HCT116 (cell line): Measurements from ENCODE around the gene PDSS2. TPM values are rescaled to one million over a fixed set of nuclear protein-coding genes. Genes with fewer than 3 reads are reported as not detected.

Experiments
- ATAC-seq: fragments of 200-7000 bp; cut with Tn5 transposase; 2 replicates; pipeline ENCODE4 v1.9.1; 2020; ENCODE audit warnings: mild to moderate bottlenecking, moderate library complexity
- BruUV-seq: library from RNA; stranded (reverse); fragments of 400-500 nt; replicated peaks from 2 replicates; lab custom pipeline; 2021; lab: Mats Ljungman, UMichigan
- CTCF ChIA-PET: fragments of 300-600 bp; sonication (Branson Sonifier 250); formaldehyde crosslinking; loops from one replicate; lab custom pipeline; 2021; ENCODE audit warnings: antibody characterized with exemption; lab: Charles Lee
- POLR2A ChIA-PET: fragments of 300-600, 350-600 bp; sonication (Branson Sonifier 250); formaldehyde crosslinking; loops from one replicate; lab custom pipeline; 2021; ENCODE audit warnings: antibody characterized with exemption; lab: Charles Lee
- RAD21 ChIA-PET, 2 experiments: fragments of 300-600 bp; sonication (Branson Sonifier 250); formaldehyde crosslinking; loops; one replicate each; lab custom pipeline; 2023; ENCODE audit warnings: low total read pairs in 2 of 2; ENCODE audit not compliant: uncharacterized antibody in 2 of 2, unreplicated experiment in 2 of 2, low non-redundant PET in 1 of 2; lab: Charles Lee
- DNase-seq: peaks from one replicate; pipeline ENCODE4 v3.0.0-alpha.2; 2010; ENCODE audit warnings: low read depth, low spot score
- H2AFZ ChIP-seq: fragments of 200-600 bp; shearing (Covaris generic), sonication (generic); 2 replicates; pipeline ENCODE4 v1.6.1; 2017; ENCODE audit warnings: low read depth, mixed run types, mixed read lengths, antibody characterized with exemption, low read length; ENCODE audit not compliant: poor library complexity, severe bottlenecking
- H3K27ac ChIP-seq: 2 replicates; pipeline ENCODE4 v1.5.1; 2012; ENCODE audit warnings: low read depth, low read length
- H3K27me3 ChIP-seq: fragments of 200-600 bp; sonication (generic); 2 replicates; pipeline ENCODE4 v1.6.1; 2016; ENCODE audit warnings: mixed run types, low read length, mixed read lengths; ENCODE audit not compliant: insufficient read depth
- H3K36me3 ChIP-seq, 2 experiments: fragments of 200-500 bp in 1 of 2; fragments of 200-600 bp in 1 of 2; sonication (Bioruptor generic) in 1 of 2; sonication (generic) in 1 of 2; 2 replicates each; pipeline versions ENCODE4 v1.5.1 to v1.6.1; 2014 to 2016; ENCODE audit warnings: low read length in 2 of 2, inconsistent platforms in 1 of 2, mixed read lengths in 1 of 2, mixed run types in 1 of 2; ENCODE audit not compliant: insufficient read depth in 2 of 2, control insufficient read depth in 1 of 2
- H3K4me1 ChIP-seq, 2 experiments: fragments of 200-600 bp in 1 of 2; sonication (generic) in 1 of 2; 2 replicates each; pipeline versions ENCODE4 v1.5.1 to v1.6.1; 2012 to 2017; ENCODE audit warnings: low read length in 2 of 2, inconsistent platforms in 1 of 2, mild to moderate bottlenecking in 1 of 2, mixed read lengths in 1 of 2, mixed run types in 1 of 2, moderate library complexity in 1 of 2; ENCODE audit not compliant: insufficient read depth in 2 of 2, control insufficient read depth in 1 of 2
- H3K4me2 ChIP-seq: fragments of 200-600 bp; sonication (generic); 2 replicates; pipeline ENCODE4 v1.6.1; 2017; ENCODE audit warnings: mixed run types, low read length, mixed read lengths
- H3K4me3 ChIP-seq, 2 experiments: fragments of 200-600 bp in 1 of 2; sonication (generic) in 1 of 2; replicated peaks in 1 of 2; 2 replicates each; pipeline ENCODE4 v1.5.1; 2011 to 2016; ENCODE audit warnings: low read length in 2 of 2, control low read depth in 1 of 2, low read depth in 1 of 2, mild to moderate bottlenecking in 1 of 2, mixed read lengths in 1 of 2, mixed run types in 1 of 2
- H3K79me2 ChIP-seq: fragments of 200-600 bp; sonication (generic); 2 replicates; pipeline ENCODE4 v1.6.1; 2017; ENCODE audit warnings: mild to moderate bottlenecking, mixed run types, low read length, moderate library complexity, mixed read lengths; ENCODE audit not compliant: insufficient read depth
- H3K9ac ChIP-seq: fragments of 200-600 bp; sonication (generic); 2 replicates; pipeline ENCODE4 v1.6.1; 2016; ENCODE audit warnings: low read length, mixed read lengths
- H3K9me2 ChIP-seq: fragments of 200-600 bp; sonication (generic), shearing (Covaris generic); 2 replicates; pipeline ENCODE4 v1.6.1; 2017; ENCODE audit warnings: mixed run types, mild to moderate bottlenecking, moderate library complexity; ENCODE audit not compliant: insufficient read depth
- H3K9me3 ChIP-seq, 2 experiments: fragments of 200-500 bp in 1 of 2; fragments of 200-600 bp in 1 of 2; sonication (Bioruptor generic) in 1 of 2; sonication (generic) in 1 of 2; 2 replicates each; pipeline ENCODE4 v1.6.1; 2014 to 2017; ENCODE audit warnings: low read length in 2 of 2, mixed read lengths in 2 of 2, inconsistent platforms in 1 of 2, low read depth in 1 of 2, mild to moderate bottlenecking in 1 of 2, mixed run types in 1 of 2, moderate library complexity in 1 of 2; ENCODE audit not compliant: control insufficient read depth in 1 of 2, insufficient read depth in 1 of 2
- H4K20me1 ChIP-seq: fragments of 200-600 bp; sonication (generic), shearing (Covaris generic); 2 replicates; pipeline ENCODE4 v1.6.1; 2017; ENCODE audit warnings: mixed run types, mild to moderate bottlenecking, moderate library complexity; ENCODE audit not compliant: insufficient read depth
- ATF3 ChIP-seq: IDR thresholded peaks from 2 replicates; pipeline ENCODE4 v1.6.1; 2012
- CEBPB ChIP-seq: IDR thresholded peaks from 2 replicates; pipeline ENCODE4 v1.6.1; 2012; ENCODE audit warnings: low read depth
- EGR1 ChIP-seq: IDR thresholded peaks from 2 replicates; pipeline ENCODE4 v1.6.1; 2012; ENCODE audit warnings: low read depth
- ELF1 ChIP-seq: IDR thresholded peaks from 2 replicates; pipeline ENCODE4 v1.6.1; 2012; ENCODE audit warnings: low read depth, borderline replicate concordance
- EZH2 ChIP-seq: fragments of 200-600 bp; sonication (generic); IDR thresholded peaks from 2 replicates; pipeline ENCODE4 v1.6.1; 2017; ENCODE audit warnings: antibody characterized with exemption, mixed run types
- FOSL1 ChIP-seq: IDR thresholded peaks from 2 replicates; pipeline ENCODE4 v1.6.1; 2012; ENCODE audit warnings: low read depth
- JUND ChIP-seq: IDR thresholded peaks from 2 replicates; pipeline ENCODE4 v1.6.1; 2012
- MAX ChIP-seq: IDR thresholded peaks from 2 replicates; pipeline ENCODE4 v1.6.1; 2012
- POLR2A ChIP-seq: IDR thresholded peaks from 2 replicates; pipeline ENCODE4 v1.7.0; 2011; ENCODE audit warnings: borderline replicate concordance; ENCODE audit not compliant: insufficient read depth, insufficient read length; ENCODE audit errors: extremely low read depth
- POLR2AphosphoS5 ChIP-seq: IDR thresholded peaks from 2 replicates; pipeline ENCODE4 v1.6.1; 2011; ENCODE audit warnings: mild to moderate bottlenecking, low read depth, low read length, moderate library complexity
- RAD21 ChIP-seq: IDR thresholded peaks from 2 replicates; pipeline ENCODE4 v1.6.1; 2012; ENCODE audit warnings: low read depth, mild to moderate bottlenecking
- REST ChIP-seq: IDR thresholded peaks from 2 replicates; pipeline ENCODE4 v1.6.1; 2012; ENCODE audit warnings: low read depth
- SIN3A ChIP-seq: IDR thresholded peaks from 2 replicates; pipeline ENCODE4 v1.6.1; 2012; ENCODE audit warnings: low read depth
- SRF ChIP-seq: IDR thresholded peaks from 2 replicates; pipeline ENCODE4 v1.6.1; 2012; ENCODE audit warnings: low read depth
- TCF7L2 ChIP-seq: IDR thresholded peaks from 2 replicates; pipeline ENCODE4 v1.7.0; 2011; ENCODE audit warnings: borderline replicate concordance, inconsistent platforms; ENCODE audit not compliant: insufficient read depth, insufficient read length; ENCODE audit errors: extremely low read depth
- ZBTB33 ChIP-seq: IDR thresholded peaks from 2 replicates; pipeline ENCODE4 v1.6.1; 2011; ENCODE audit warnings: mild to moderate bottlenecking, low read length, moderate library complexity; ENCODE audit not compliant: insufficient replicate concordance; ENCODE audit errors: extremely low read depth
- ZNF274 ChIP-seq: fragments of 200-500 bp; sonication (Bioruptor generic); IDR thresholded peaks from 2 replicates; pipeline ENCODE4 v1.6.1; 2014; ENCODE audit warnings: mild to moderate bottlenecking, low read depth, low read length, inconsistent platforms
- intact Hi-C: fragments of 100-400 bp; cut with micrococcal nuclease; formaldehyde crosslinking; loops from 2 replicates; pipeline ENCODE4 v1.10.0; 2022
- total RNA-seq: library from RNA; stranded (reverse); gene quantifications from one replicate; pipeline ENCODE4 v1.2.1, GENCODE V29; 2021; ENCODE audit not compliant: unreplicated experiment

The PDSS2 gene
- total RNA-seq, 1 experiment from 2014 or later, result 12.2 TPM

GRCh38 chr6:107121964-107122495 is 337.3 kb downstream of the PDSS2 start:
- Histone ChIP-seq H3K36me3 (no peaks in the 10 kb centered on the region), H4K20me1 (no peaks in the 10 kb centered on the region), H3K4me3 (no peak overlapping the region), H3K9me2 (no peaks in the 10 kb centered on the region), H3K9ac (no peak overlapping the region), H2AFZ (no peak overlapping the region), H3K4me2 (no peak overlapping the region), H3K4me1 (peaks cover 8 to 10% of the 10 kb centered on the region in 2 experiments; a peak in 3 of 4 replicates), H3K9me3 (no peaks in the 10 kb centered on the region), H3K79me2 (no peaks in the 10 kb centered on the region), H3K27me3 (no peaks in the 10 kb centered on the region), H3K27ac (no peak overlapping the region)
- ATAC-seq (no peak), DNase-seq (no peak)
- no TSS peak for BruUV-seq
- intact Hi-C loops, result no loop called here
- RAD21 ChIA-PET, result no interaction called here
- TF ChIP-seq SIN3A (no peak), ZBTB33 (no peak), ATF3 (no peak), ELF1 (no peak), ZNF274 (no peak), MAX (no peak), SRF (no peak), EZH2 (no peak), EGR1 (no peak), POLR2AphosphoS5 (no peak), JUND (no peak), TCF7L2 (no peak), CEBPB (no peak), POLR2A (no peak), RAD21 (no peak), REST (no peak), FOSL1 (no peak)
- CTCF ChIA-PET, result no interaction called here
- POLR2A ChIA-PET, result no interaction called here
